ENCODE measurements around the gene MYBPC2. TPM values are rescaled to one million over a fixed set of nuclear protein-coding genes. Genes with fewer than 3 reads are reported as not detected.

The MYBPC2 gene
- total and polyA plus RNA-seq, 2 donors (not counting 3 experiments of a cell fraction or from before 2014, with no cell fraction given), result 0.03 TPM; not detected in 1

DNA sequence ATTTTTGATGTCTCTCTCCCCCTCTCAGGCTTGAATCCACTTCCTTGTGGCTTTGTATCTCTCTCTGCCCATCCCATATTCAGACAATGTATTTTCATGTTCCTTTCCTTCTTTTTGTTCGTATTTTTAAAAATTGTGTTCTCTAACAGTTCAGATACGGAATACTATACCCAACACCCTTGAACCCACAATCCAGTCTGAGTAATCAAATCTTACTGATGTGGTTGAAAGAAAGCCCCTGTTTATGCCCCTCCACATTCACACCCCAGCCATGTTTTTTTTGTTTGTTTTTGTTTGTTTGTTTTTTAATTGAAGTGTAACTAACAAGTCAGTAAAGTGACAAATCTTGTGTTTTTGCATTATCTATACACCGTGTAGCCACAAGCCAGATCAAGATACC lies 12.6 kb upstream of the MYBPC2 start:
- FAIRE-seq, result no peak
- POLR2A ChIA-PET, result no interaction called here
- intact Hi-C loops (cut with micrococcal nuclease), result no loop called here

DNA sequence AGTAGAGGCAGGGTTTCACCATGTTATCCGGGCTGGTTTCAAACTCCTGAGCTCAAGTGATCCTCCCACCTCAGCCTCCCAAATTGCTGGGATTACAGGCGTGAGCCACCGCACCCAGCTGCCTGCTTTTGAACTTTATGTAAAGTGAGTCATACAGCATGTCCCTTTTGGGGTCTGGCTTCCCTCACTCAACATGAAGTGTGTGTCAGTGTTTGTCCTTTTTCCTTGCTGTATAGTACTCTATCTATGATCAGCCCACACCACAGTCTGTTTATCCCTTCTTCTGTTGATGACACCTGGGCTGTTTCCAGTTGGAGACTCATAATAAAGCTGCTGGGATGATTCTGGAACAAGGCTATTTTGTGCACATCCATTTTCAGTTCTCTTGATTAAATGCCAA lies 11.9 kb upstream of the MYBPC2 start:
- Histone ChIP-seq H3K27ac (ENCODE audit: insufficient read depth, low read depth, low read length) (no peak overlapping the region), H3K4me2 (ENCODE audit: insufficient read depth, low read length) (no peak overlapping the region), H3K27me3 (ENCODE audit: control insufficient read depth in 2 of 2, insufficient read depth in 2 of 2, low read length in 2 of 2) (peaks cover 15 to 21% of the 10 kb centered on the region in 2 experiments), H3K9ac (replicated peaks; ENCODE audit: extremely low read depth, insufficient read depth, low read length) (no peak overlapping the region), H2AFZ (ENCODE audit: low read depth, low read length) (no peak overlapping the region), H3K9me1 (replicated peaks; ENCODE audit: control insufficient read depth, extremely low read depth, insufficient read depth, low read length) (no peaks in the 10 kb centered on the region), H3K4me1 (ENCODE audit: control insufficient read depth, extremely low read depth, insufficient read depth, low read length) (no peaks in the 10 kb centered on the region), H4K20me1 (replicated peaks; ENCODE audit: control insufficient read depth, extremely low read depth, insufficient read depth, low read length) (no peaks in the 10 kb centered on the region), H3K36me3 (ENCODE audit: control insufficient read depth in 2 of 2, extremely low read depth in 1 of 2, insufficient read depth in 2 of 2, low read length in 2 of 2) (no peaks in the 10 kb centered on the region), H3K4me3 (replicated peaks in 1 of 3; ENCODE audit: insufficient read depth in 1 of 3, low read depth in 1 of 3, low read length in 3 of 3) (no peak overlapping the region), H3K9me3 (replicated peaks; ENCODE audit: control insufficient read depth, insufficient read depth, low read length) (no peaks in the 10 kb centered on the region), H3K79me2 (ENCODE audit: control insufficient read depth, insufficient read depth, low read length) (no peaks in the 10 kb centered on the region)
- ChIA-PET CTCF (interaction anchor here (1.6 kb wide), 1 partner anchor 52 kb away, joined by 3 read pairs; no protein-coding TSS in a partner anchor), POLR2A (no interaction called here)
- TF ChIP-seq GATA2 (IDR thresholded peaks at IDR 0.05; ENCODE audit: insufficient read depth, insufficient read length, low read depth, low read length) (no peak), MYC (IDR thresholded peaks at IDR 0.05; ENCODE audit: low read depth, low read length) (no peak), JUN (IDR thresholded peaks at IDR 0.05; ENCODE audit: borderline replicate concordance, insufficient read depth, insufficient read length, low read depth) (no peak), POLR2AphosphoS5 (IDR thresholded peaks at IDR 0.05; ENCODE audit: insufficient read depth, low read depth, low read length) (no peak), EZH2 (IDR thresholded peaks at IDR 0.05; ENCODE audit: borderline replicate concordance, low read depth, low read length, severe bottlenecking) (no peak), POLR2A (IDR thresholded peaks at IDR 0.05; ENCODE audit: low read depth, low read length) (no peak), FOS (IDR thresholded peaks at IDR 0.05; ENCODE audit: borderline replicate concordance, insufficient read depth, low read length) (no peak)
- TF ChIP-seq, protein P1, sequence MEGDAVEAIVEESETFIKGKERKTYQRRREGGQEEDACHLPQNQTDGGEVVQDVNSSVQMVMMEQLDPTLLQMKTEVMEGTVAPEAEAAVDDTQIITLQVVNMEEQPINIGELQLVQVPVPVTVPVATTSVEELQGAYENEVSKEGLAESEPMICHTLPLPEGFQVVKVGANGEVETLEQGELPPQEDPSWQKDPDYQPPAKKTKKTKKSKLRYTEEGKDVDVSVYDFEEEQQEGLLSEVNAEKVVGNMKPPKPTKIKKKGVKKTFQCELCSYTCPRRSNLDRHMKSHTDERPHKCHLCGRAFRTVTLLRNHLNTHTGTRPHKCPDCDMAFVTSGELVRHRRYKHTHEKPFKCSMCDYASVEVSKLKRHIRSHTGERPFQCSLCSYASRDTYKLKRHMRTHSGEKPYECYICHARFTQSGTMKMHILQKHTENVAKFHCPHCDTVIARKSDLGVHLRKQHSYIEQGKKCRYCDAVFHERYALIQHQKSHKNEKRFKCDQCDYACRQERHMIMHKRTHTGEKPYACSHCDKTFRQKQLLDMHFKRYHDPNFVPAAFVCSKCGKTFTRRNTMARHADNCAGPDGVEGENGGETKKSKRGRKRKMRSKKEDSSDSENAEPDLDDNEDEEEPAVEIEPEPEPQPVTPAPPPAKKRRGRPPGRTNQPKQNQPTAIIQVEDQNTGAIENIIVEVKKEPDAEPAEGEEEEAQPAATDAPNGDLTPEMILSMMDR (IDR thresholded peaks at IDR 0.05; ENCODE audit: extremely low read depth in 1 of 2, insufficient read depth in 1 of 2, low read depth in 1 of 2, low read length in 2 of 2), result no peak
- TF ChIP-seq, protein P2, sequence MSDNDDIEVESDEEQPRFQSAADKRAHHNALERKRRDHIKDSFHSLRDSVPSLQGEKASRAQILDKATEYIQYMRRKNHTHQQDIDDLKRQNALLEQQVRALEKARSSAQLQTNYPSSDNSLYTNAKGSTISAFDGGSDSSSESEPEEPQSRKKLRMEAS (IDR thresholded peaks at IDR 0.05; ENCODE audit: insufficient read depth, insufficient read length), result no peak
- DNase-seq (ENCODE audit: low read depth, low spot score), result no peak
- no peak for FAIRE-seq
- dilution Hi-C loops (cut with MboI; ENCODE audit: extremely low pct_ligation_motif_present, low sequenced_read_pairs), result no loop called here
- no TSS peak for BruUV-seq (replicated peaks)
- intact Hi-C loops (cut with micrococcal nuclease), result no loop called here

More for the DNA sequence above, 12.6 kb upstream of the MYBPC2 start:
- no peak for DNase-seq (ENCODE audit: low read depth, low spot score)
- Histone ChIP-seq H3K27me3 (ENCODE audit: control insufficient read depth in 2 of 2, insufficient read depth in 2 of 2, low read length in 2 of 2) (peaks cover 15 to 21% of the 10 kb centered on the region in 2 experiments), H3K36me3 (ENCODE audit: control insufficient read depth in 2 of 2, extremely low read depth in 1 of 2, insufficient read depth in 2 of 2, low read length in 2 of 2) (no peaks in the 10 kb centered on the region), H3K9me3 (replicated peaks; ENCODE audit: control insufficient read depth, insufficient read depth, low read length) (no peaks in the 10 kb centered on the region), H3K9ac (replicated peaks; ENCODE audit: extremely low read depth, insufficient read depth, low read length) (no peak overlapping the region), H3K9me1 (replicated peaks; ENCODE audit: control insufficient read depth, extremely low read depth, insufficient read depth, low read length) (no peaks in the 10 kb centered on the region), H3K27ac (ENCODE audit: insufficient read depth, low read depth, low read length) (no peak overlapping the region), H3K79me2 (ENCODE audit: control insufficient read depth, insufficient read depth, low read length) (no peaks in the 10 kb centered on the region), H3K4me2 (ENCODE audit: insufficient read depth, low read length) (no peak overlapping the region), H2AFZ (ENCODE audit: low read depth, low read length) (no peak overlapping the region), H3K4me1 (ENCODE audit: control insufficient read depth, extremely low read depth, insufficient read depth, low read length) (no peaks in the 10 kb centered on the region), H4K20me1 (replicated peaks; ENCODE audit: control insufficient read depth, extremely low read depth, insufficient read depth, low read length) (no peaks in the 10 kb centered on the region), H3K4me3 (replicated peaks in 1 of 3; ENCODE audit: insufficient read depth in 1 of 3, low read depth in 1 of 3, low read length in 3 of 3) (no peak overlapping the region)
- no TSS peak for BruUV-seq (replicated peaks)
- TF ChIP-seq GATA2 (IDR thresholded peaks at IDR 0.05; ENCODE audit: insufficient read depth, insufficient read length, low read depth, low read length) (no peak), POLR2A (IDR thresholded peaks at IDR 0.05; ENCODE audit: low read depth, low read length) (no peak), JUN (IDR thresholded peaks at IDR 0.05; ENCODE audit: borderline replicate concordance, insufficient read depth, insufficient read length, low read depth) (no peak), POLR2AphosphoS5 (IDR thresholded peaks at IDR 0.05; ENCODE audit: insufficient read depth, low read depth, low read length) (no peak), FOS (IDR thresholded peaks at IDR 0.05; ENCODE audit: borderline replicate concordance, insufficient read depth, low read length) (no peak)
- TF ChIP-seq, protein P1 (IDR thresholded peaks at IDR 0.05; ENCODE audit: extremely low read depth in 1 of 2, insufficient read depth in 1 of 2, low read depth in 1 of 2, low read length in 2 of 2), result no peak
- dilution Hi-C loops (cut with MboI; ENCODE audit: extremely low pct_ligation_motif_present, low sequenced_read_pairs), result no loop called here
- CTCF ChIA-PET, result interaction anchor here (1.6 kb wide), 1 partner anchor 52 kb away, joined by 3 read pairs; no protein-coding TSS in a partner anchor
